ENCODE results near the gene LOXL1.

Gene LOXL1

GRCh38 chr15:73950831-73951561 is 24.7 kb downstream of the LOXL1 start:
- H3K79me2 ChIP-seq (ENCODE audit: insufficient read depth, low read length): no peaks in the 10 kb centered on the region
- no peaks in the 10 kb centered on the region for H4K20me1 ChIP-seq (ENCODE audit: insufficient read depth, low read length)
- no peak for TF ChIP-seq EZH2 (IDR thresholded peaks at IDR 0.05; ENCODE audit: borderline replicate concordance, low read depth, low read length, severe bottlenecking)
- peak; percentile 79 for TF ChIP-seq CTCF (IDR thresholded peaks at IDR 0.05; ENCODE audit: borderline replicate concordance, extremely low read depth, low read length, poor library complexity, severe bottlenecking)
- H3K4me2 ChIP-seq (ENCODE audit: insufficient read depth, low read length): no peak overlapping the region
- ATAC-seq (ENCODE audit: insufficient read depth, low read depth) (peak; percentile 94), DNase-seq (peak; percentile 69)
- H3K9me3 ChIP-seq (ENCODE audit: insufficient read depth, low read length, severe bottlenecking): no peaks in the 10 kb centered on the region
- H3K9ac ChIP-seq (ENCODE audit: low read depth, low read length): no peak overlapping the region
- H3K4me3 ChIP-seq (ENCODE audit: low read depth in 1 of 2, low read length in 2 of 2): no peak overlapping the region
- 0 out of 2 replicates have a peak, but pooled peaks cover 2% of the 10 kb centered on the region for H3K4me1 ChIP-seq (ENCODE audit: insufficient read depth, low read length)
- no peak overlapping the region for H3K27ac ChIP-seq (ENCODE audit: low read length)
- H3K36me3 ChIP-seq (ENCODE audit: insufficient read depth, low read length): no peaks in the 10 kb centered on the region
- no peak overlapping the region for H2AFZ ChIP-seq (ENCODE audit: low read depth, low read length)
- H3K27me3 ChIP-seq (ENCODE audit: insufficient read depth, low read length, poor library complexity): no peaks in the 10 kb centered on the region

- no peak overlapping the region for H3K9ac ChIP-seq (ENCODE audit: low read depth, low read length)
- no peak for ATAC-seq (ENCODE audit: insufficient read depth, low read depth)
- no peaks in the 10 kb centered on the region for H3K36me3 ChIP-seq (ENCODE audit: insufficient read depth, low read length)
- H3K4me1 ChIP-seq (ENCODE audit: insufficient read depth, low read length): 0 out of 2 replicates have a peak, but pooled peaks cover 2% of the 10 kb centered on the region
- H3K27me3 ChIP-seq (ENCODE audit: insufficient read depth, low read length, poor library complexity): no peaks in the 10 kb centered on the region
- DNase-seq: no peak
- H2AFZ ChIP-seq (ENCODE audit: low read depth, low read length): no peak overlapping the region
- no peaks in the 10 kb centered on the region for H3K9me3 ChIP-seq (ENCODE audit: insufficient read depth, low read length, severe bottlenecking)
- no peak overlapping the region for H3K4me3 ChIP-seq (ENCODE audit: low read depth in 1 of 2, low read length in 2 of 2)
- H4K20me1 ChIP-seq (ENCODE audit: insufficient read depth, low read length): no peaks in the 10 kb centered on the region
- H3K79me2 ChIP-seq (ENCODE audit: insufficient read depth, low read length): no peaks in the 10 kb centered on the region
- no peak overlapping the region for H3K4me2 ChIP-seq (ENCODE audit: insufficient read depth, low read length)
- no peak for TF ChIP-seq EZH2 (IDR thresholded peaks at IDR 0.05; ENCODE audit: borderline replicate concordance, low read depth, low read length, severe bottlenecking)
- TF ChIP-seq CTCF (IDR thresholded peaks at IDR 0.05; ENCODE audit: borderline replicate concordance, extremely low read depth, low read length, poor library complexity, severe bottlenecking): no peak
- H3K27ac ChIP-seq (ENCODE audit: low read length): no peak overlapping the region
Observed at GRCh38 chr15:73951601-73952000, 25.3 kb downstream of the LOXL1 start.

GRCh38 chr15:73952171-73952912 is 26.1 kb downstream of the LOXL1 start:
- ATAC-seq (ENCODE audit: insufficient read depth, low read depth) (no peak), DNase-seq (no peak)
- no peaks in the 10 kb centered on the region for H3K79me2 ChIP-seq (ENCODE audit: insufficient read depth, low read length)
- no peak overlapping the region for H3K4me2 ChIP-seq (ENCODE audit: insufficient read depth, low read length)
- no peak overlapping the region for H3K4me3 ChIP-seq (ENCODE audit: low read depth in 1 of 2, low read length in 2 of 2)
- H3K9ac ChIP-seq (ENCODE audit: low read depth, low read length): no peak overlapping the region
- no peaks in the 10 kb centered on the region for H3K36me3 ChIP-seq (ENCODE audit: insufficient read depth, low read length)
- H3K27me3 ChIP-seq (ENCODE audit: insufficient read depth, low read length, poor library complexity): no peaks in the 10 kb centered on the region
- TF ChIP-seq EZH2 (IDR thresholded peaks at IDR 0.05; ENCODE audit: borderline replicate concordance, low read depth, low read length, severe bottlenecking): no peak
- H3K4me1 ChIP-seq (ENCODE audit: insufficient read depth, low read length): peaks cover 2% of the 10 kb centered on the region; the same call in 1 of the 2 replicates
- H3K9me3 ChIP-seq (ENCODE audit: insufficient read depth, low read length, severe bottlenecking): no peaks in the 10 kb centered on the region
- H3K27ac ChIP-seq (ENCODE audit: low read length): no peak overlapping the region
- no peak overlapping the region for H2AFZ ChIP-seq (ENCODE audit: low read depth, low read length)
- no peaks in the 10 kb centered on the region for H4K20me1 ChIP-seq (ENCODE audit: insufficient read depth, low read length)
